ENCODE data around the gene NOTCH2.

NOTCH2 gene

DNA sequence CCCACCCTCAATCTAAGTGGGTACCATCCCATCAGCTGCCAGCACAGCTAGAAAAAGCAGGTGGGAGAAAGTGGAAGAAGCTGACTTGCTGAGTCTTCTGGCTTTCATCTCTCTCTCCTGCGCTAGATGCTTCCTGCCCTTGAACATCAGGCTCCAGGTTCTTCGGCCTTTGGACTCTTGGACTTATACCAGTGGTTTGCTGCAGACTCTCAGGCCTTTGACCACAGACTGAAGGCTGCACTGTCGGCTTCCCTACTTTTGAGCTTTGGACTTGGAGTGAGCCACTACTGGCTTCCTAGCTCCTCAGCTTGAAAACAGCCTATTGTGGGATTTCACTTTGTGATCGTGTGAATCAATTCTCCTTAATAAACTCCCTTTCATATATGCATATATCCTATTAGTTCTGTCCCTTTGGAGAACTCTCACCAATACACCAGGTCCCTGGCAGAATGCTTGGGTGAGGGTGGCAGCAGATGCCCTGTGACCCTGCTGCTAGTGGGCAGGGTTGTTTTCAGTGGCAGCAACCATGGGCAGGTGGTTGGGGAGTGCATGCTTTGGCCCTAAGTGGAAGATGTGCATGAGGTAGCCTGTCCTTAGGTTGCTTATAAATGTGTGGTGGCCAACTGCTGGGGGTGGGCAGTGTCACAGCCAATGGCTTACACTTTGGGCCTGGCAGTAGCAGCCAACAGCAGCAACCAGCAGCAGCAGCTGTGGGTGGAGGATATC lies 162.4 kb downstream of the NOTCH2 start:
- no peak for DNase-seq (ENCODE audit: low read depth in 3 of 3)

GRCh38 chr1:119903443-119903835 lies 166.0 kb downstream of the NOTCH2 start:
- no peak for DNase-seq (ENCODE audit: low read depth in 3 of 3)

DNA sequence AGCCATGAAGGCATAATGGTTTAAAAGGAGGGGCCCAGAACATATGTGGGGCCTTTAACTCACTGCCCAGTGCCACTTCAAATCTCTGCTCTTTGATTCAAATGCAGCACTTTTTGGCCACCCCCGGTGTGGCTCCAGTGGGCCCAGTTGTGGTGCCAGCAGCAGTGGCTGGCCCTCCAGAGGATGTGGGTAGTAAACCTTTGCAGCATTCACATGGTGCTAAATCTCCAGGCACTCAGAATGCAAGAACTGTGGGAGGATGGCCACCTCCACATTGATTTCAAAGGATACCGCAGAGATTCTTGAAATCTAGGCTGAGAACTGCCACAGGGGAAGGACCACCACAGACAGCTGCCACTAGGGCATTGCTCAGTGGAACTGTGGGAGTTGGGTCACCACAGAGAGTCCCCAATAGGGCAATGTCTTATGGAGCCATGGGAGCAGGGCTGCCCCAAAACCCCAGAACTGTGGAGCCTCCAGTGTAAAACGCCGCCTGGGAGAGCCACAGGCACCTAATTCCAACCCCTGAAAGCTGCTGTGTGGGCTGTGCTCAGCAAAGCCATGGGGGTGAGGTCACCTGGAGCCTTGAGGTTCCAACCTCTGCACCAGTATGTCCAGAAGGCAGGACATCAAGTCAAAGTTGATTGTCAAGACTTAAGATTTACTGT lies 166.6 kb downstream of the NOTCH2 start:
- DNase-seq (ENCODE audit: low read depth in 3 of 3) = no peak

DNA sequence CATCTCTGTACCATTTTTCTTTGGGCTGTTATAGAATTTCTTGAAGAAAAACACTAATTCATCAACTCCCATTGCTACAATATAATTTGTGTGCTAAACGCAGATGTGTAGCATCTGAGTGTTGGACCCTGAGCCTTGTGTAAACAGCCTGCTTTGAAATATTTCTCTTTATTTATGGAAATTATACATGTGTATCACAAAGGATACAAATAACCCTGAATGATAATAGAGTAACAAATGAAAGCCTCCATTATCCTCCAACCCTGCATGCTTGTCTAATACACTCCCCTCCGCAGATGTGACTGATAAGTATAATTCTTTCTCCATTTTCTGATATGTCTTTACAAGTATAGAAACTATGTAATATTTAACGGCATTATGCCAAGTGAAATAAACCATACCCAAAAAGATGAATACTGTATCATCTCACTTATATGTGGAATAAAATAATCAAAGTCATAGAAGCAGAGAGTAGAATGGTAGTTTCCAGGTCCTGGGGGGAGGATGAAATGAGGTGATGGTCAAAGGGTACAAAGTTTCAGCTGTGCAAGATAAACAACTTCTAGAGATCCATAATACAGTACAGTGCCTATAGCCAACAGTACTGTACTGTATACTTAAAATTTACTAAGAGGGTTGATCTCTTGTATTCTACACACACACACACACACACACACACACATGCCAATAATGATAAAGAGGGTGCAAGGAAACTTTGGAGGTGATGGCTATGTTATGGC lies 170.3 kb downstream of the NOTCH2 start:
- DNase-seq (ENCODE audit: low read depth in 3 of 3) = no peak

GRCh38 chr1:119898530-119898929 lies 170.9 kb downstream of the NOTCH2 start:
- DNase-seq (ENCODE audit: low read depth in 3 of 3) = no peak

DNA sequence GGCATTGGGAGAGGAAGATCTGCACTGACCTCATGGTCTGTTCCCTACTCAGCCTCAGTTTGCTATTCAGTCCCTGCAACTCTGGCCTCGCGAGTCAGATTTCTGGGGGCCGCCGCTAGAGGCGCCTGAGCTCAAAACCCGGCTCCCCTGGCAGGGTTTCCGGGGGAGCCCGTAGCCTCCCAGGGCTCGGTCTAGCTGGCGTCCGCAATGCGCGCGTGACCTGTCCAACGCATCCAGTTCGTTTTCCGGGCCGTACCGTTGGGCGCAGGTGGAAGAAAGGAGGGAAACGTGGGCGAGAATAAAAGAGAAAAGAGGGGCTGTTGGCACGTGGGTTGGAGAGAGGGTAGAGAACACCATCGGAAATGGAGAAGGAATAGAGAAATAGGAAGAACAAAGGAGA lies 173.2 kb downstream of the NOTCH2 start, which contains the start of gene ADAM30:
TSS of gene ADAM30 (minus strand) at position 213 of the 400 bp plus-strand sequence. CDS start at position 34, 179 bp downstream.
- DNase-seq (ENCODE audit: low read depth in 3 of 3) = no peak

DNA sequence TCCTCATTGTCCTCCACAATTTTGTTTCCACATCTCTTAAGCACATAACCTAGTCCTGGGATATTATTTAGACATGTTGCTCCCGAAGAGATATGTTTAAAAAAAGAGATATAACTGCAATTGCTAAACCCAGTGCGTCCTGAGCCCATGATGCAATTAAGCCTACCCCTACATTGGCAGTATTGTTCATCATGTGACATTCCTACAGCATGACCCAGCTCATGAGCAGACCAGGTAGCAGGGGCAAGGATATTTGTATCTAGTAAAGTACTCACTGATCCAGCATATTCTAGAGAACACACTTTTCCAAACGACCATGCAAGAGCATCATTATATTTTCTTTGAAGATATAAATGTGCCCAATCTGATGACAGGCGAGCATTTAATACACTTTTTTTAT lies 174.4 kb downstream of the NOTCH2 start:
- DNase-seq (ENCODE audit: low read depth in 3 of 3) = no peak

GRCh38 chr1:119893827-119894700 lies 175.4 kb downstream of the NOTCH2 start:
- DNase-seq (ENCODE audit: low read depth in 3 of 3) = no peak

DNA sequence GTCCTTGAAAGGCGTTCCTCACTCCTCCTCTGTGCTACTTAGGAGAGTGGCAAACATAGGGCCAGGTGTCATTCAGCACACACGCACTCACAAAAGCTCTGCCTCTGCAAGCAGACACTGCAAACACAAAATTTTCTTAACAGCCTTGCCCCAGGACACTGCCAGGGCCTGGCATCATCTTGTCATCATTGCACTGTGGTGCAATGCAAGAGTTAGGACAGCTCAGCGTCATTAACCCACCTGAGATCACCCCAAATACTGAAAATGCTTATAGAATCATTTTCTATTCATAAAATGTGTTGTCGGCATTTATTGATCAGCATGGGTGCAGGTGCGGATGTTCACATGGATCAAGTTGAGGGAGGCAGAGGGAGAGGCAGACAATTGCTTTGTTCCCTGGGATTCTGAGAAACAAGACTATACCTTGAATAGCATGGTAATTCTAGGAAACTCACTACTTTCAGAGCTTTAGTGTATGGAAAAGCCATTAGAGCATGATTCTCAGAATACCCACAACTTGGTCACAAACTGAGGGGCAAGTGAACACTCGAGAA lies 176.1 kb downstream of the NOTCH2 start:
- DNase-seq (ENCODE audit: low read depth in 3 of 3) = no peak

GRCh38 chr1:119891386-119891785 lies 178.1 kb downstream of the NOTCH2 start:
- DNase-seq (ENCODE audit: low read depth in 3 of 3) = no peak

DNA sequence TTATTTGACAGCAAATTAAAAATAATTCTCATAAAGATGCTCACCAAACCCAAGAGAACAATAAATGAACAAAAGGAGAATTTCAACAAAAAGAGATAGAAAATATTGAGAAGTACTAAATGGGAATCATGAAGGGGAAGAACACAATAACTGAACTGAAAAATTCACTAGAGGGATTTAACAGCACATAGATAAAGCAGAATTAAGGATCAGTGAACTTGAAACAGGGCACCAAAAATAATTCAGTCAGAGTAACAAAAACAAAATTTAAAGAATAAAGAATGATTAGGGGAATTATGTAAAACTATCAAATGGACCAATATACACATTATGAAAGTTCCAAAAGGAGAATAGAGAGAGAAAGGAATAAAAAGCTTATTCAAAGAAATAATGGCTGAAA lies 181.0 kb downstream of the NOTCH2 start:
- DNase-seq (ENCODE audit: low read depth in 3 of 3) = no peak

GRCh38 chr1:119887427-119887826 lies 182.0 kb downstream of the NOTCH2 start:
- no peak for DNase-seq (ENCODE audit: low read depth in 3 of 3)

DNA sequence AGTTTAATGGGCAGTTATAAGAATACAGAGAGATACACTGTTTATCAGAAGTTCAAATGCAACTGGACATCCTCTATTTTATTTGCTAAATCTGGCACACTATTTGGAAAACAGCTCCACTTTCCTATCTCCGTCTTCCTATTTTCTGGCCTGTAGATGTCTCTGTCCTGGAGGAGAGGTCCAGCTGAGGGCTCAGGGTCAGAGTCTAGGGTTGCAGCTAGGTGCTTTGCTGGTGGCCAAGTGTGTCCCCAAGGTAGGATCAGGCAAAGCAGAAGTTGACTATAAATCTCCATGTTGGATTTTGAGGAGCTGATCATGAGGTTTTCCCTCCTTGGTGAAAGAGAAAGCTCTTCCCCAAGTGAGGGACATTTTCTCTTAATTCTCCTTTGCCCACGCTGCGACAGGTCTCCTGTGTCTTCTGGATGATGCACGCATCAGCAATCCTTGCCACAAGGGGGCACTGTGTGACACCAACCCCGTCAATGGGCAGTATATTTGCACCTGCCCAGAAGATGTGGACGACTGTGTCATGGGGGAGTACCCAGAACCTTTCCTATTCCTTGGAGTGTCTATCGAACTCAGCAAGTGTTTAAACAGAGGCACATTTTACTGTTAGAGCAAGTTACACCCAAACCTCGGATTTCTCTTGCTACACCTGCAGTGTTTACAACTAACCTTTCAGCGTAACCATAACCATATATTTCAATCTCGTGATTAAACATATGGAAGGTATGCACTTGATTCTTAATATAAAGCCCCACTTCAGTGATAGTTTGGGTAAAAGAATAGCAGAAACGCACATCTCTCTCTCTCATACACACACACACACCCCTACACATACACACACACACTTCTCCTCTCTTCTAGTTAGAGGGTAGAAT lies 183.3 kb downstream of the NOTCH2 start:
- DNase-seq (ENCODE audit: low read depth in 3 of 3) = peak in 2 of 3 experiments; percentile 11 to 27

GRCh38 chr1:119884711-119885110 lies 184.8 kb downstream of the NOTCH2 start:
- DNase-seq (ENCODE audit: low read depth in 3 of 3) = no peak

DNA sequence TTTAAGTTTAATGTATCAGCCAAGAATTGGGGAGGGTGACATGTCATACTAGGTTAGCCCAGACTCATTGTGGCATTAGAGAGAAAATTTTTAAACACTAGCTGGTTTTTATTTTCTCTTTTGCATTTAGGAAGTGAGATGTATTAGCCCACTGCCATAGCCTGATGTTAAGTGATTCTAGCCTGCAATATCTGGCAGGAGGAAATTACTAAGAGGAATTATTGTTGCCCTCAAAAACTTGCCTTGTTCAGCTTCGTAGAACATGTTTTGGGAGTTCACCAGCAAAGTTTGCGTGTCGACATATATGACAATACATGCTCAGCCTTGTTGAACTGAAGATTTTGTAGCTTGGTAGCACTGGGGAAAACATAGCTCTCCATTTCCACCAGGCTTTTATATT lies 185.6 kb downstream of the NOTCH2 start:
- no peak for DNase-seq (ENCODE audit: low read depth in 3 of 3)

DNA sequence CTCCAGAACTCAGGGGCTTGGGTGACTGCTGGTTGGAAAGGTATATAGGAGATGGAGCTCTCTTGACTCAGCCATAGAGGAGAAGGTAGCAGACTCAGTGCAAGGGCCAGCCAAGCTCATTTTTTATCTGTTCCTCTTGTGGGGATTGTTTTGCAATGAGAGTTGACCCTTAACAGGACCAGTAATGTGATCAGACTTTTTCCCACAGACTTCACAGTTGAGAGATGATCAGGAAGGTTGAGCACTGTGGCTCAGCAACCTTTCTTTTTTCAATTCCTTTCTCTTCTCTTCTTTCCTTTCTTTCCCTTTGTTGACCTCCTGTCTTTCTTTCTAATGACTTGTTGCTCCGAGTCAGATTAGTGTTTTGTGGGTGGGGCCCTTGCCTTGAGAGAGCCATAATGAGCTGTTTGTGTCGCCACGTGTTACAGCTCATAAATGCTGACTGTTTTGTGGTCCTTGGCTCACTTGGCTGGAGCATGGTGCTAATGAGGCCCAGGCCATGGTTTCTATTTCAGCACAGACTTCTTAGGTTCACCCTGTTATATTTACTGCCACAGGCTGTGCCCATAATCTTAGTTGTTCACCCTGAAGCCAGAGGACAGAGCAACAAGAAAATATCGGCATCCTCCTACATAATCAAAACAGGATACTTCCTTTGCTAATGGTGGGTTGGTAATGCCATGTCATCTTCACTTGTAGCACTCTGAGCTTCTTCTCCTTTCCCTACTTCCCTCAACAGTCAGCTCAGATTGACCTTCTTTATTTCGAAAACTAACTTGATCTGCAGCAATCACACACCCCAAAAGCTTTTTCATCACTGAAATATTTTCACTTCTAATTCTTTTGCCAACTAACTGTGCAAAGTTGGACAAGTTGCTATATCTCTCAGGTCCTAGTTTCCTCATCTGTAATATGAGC lies 187.1 kb downstream of the NOTCH2 start:
- DNase-seq (ENCODE audit: low read depth in 3 of 3) = no peak

GRCh38 chr1:119879510-119880434 lies 189.7 kb downstream of the NOTCH2 start:
- DNase-seq (ENCODE audit: low read depth in 3 of 3) = no peak

- DNase-seq (ENCODE audit: low read depth in 3 of 3) = no peak
Observed at GRCh38 chr1:119878171-119878570, 191.3 kb downstream of the NOTCH2 start.

Data from stimulated activated CD4-positive, alpha-beta T cell treated with anti-CD3 and anti-CD28 coated beads, TNF-alpha, amount 100 ng/mL, for 4 hours (primary cell).